HG02571 (cell line): ENCODE results near the gene BST1.
A peak's percentile ranks its signal among the peaks of the same experiment; 100 is the strongest.

Source experiments
- ATAC-seq: cut with Tn5 transposase; IDR thresholded peaks from one replicate; pipeline ENCODE4 v1.9.1; 2021; ENCODE audit warnings: mild to moderate bottlenecking, moderate library complexity; ENCODE audit not compliant: unreplicated experiment

BST1 gene

GRCh38 chr4:15777697-15778288 lies 74.9 kb downstream of the BST1 start:
- ATAC-seq: no peak

DNA sequence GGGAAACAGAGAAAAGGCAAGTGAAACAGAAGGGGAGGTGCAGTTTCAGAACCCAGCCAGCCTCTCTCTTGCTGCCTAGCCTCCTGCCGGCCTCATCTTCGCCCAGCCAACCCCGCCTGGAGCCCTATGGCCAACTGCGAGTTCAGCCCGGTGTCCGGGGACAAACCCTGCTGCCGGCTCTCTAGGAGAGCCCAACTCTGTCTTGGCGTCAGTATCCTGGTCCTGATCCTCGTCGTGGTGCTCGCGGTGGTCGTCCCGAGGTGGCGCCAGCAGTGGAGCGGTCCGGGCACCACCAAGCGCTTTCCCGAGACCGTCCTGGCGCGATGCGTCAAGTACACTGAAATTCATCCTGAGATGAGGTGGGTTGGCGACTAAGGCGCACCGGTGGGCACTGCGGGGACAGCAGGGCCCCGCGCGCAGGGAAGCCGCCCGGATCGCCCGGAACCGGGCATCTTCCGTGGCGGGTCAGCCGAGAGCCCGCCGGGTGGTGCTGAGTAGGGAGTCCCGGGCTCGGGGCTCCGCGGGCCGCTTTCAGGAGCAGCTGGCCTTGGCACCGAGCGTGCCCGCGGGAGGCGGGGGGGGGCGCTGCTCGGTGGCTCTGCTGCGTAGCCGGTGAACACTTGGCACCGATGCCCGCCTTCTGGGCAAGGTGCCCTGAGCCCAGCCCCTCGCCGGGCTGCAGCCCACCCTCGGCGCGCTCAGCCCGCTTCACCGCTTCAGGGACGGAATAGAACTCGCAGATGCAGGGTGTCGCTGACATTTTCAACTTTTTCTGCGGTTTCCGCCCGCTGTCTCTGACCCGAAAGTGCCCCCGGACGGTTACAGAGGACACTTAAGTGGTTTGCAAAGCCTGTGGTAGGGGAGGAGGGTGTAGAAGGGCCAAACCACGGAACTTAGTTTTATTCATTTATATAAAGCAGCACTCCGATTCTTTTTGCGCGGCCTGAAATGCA lies 75.7 kb downstream of the BST1 start, which contains the start of gene CD38:
TSS of gene CD38 (plus strand) at position 40 of the 953 bp plus-strand sequence. CDS start at position 127, 87 bp downstream.
- peak; percentile 72 for ATAC-seq

GRCh38 chr4:15779306-15779705 lies 76.4 kb downstream of the BST1 start:
- ATAC-seq: no peak

DNA sequence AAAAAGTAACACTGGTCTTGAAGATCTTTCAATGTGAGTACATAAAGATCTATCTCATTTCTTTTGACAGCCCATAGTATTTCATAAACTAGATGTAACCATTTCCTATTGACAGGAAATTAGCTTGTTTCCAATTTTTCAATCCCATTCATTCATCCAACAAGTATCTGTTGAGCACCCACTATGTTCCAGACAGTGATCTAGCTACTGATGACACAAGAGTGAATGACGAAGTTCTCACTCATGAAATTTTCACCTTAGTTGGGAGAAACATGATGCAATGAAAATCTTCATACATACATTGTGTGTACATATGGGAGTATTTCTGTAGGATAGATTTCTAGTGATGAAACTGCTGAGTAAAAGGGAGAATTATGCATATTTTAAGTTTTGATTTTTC lies 76.9 kb downstream of the BST1 start:
- no peak for ATAC-seq

GRCh38 chr4:15781427-15782095 lies 78.7 kb downstream of the BST1 start:
- no peak for ATAC-seq
